K562 (cell line): Measurements from ENCODE around the gene NELFA. TPM values are rescaled to one million over a fixed set of nuclear protein-coding genes. Genes with fewer than 3 reads are reported as not detected.

Experiments used
- ARID3A ChIP-seq: IDR thresholded peaks from 2 replicates; pipeline ENCODE4 v1.6.1; 2012; ENCODE audit warnings: low read depth, low read length, improper control_type of control experiment, borderline replicate concordance
- CBX5 ChIP-seq: IDR thresholded peaks from 2 replicates; pipeline ENCODE4 v1.6.1; 2014; ENCODE audit warnings: low read depth, borderline replicate concordance
- LEF1 ChIP-seq: fragments of 450-650 bp; IDR thresholded peaks from 2 replicates; pipeline ENCODE4 v1.6.1; 2016; ENCODE audit warnings: mild to moderate bottlenecking
- NFE2L1 ChIP-seq: fragments of 450-650 bp; IDR thresholded peaks from 2 replicates; pipeline ENCODE4 v1.6.1; 2016; ENCODE audit warnings: missing genetic modification characterization, low read depth, mild to moderate bottlenecking, missing compliant biosample characterization, moderate library complexity, borderline replicate concordance
- NFIX ChIP-seq: fragments of 250-450 bp; sonication (Bioruptor Pico); IDR thresholded peaks from 2 replicates; pipeline ENCODE4 v1.4.0; 2020; ENCODE audit warnings: low read depth, mild to moderate bottlenecking, moderate library complexity
- PCBP1 ChIP-seq: fragments of 200-400 bp; formaldehyde crosslinking; IDR thresholded peaks from 2 replicates; pipeline ENCODE4 v1.6.1; 2018; ENCODE audit warnings: mild to moderate bottlenecking, low read depth, low read length; ENCODE audit not compliant: poor library complexity, severe bottlenecking
- RFX7 ChIP-seq: fragments of 250-450 bp; sonication (Bioruptor Pico); IDR thresholded peaks from 2 replicates; pipeline ENCODE4 v1.5.1; 2021; ENCODE audit warnings: mild to moderate bottlenecking
- THAP12 ChIP-seq: fragments of 250-450 bp; sonication (Bioruptor Pico); IDR thresholded peaks from 2 replicates; pipeline ENCODE4 v1.9.0; 2021; ENCODE audit warnings: mild to moderate bottlenecking, inconsistent platforms
- THRAP3 ChIP-seq: fragments of 450-650 bp; IDR thresholded peaks from 2 replicates; pipeline ENCODE4 v1.6.1; 2016; ENCODE audit warnings: mild to moderate bottlenecking, inconsistent platforms, borderline replicate concordance
- ZBTB43 ChIP-seq: sonication (generic); formaldehyde crosslinking; IDR thresholded peaks from 2 replicates; pipeline ENCODE4 v1.8.0; 2023; ENCODE audit warnings: mild to moderate bottlenecking, missing genetic modification reagents
- ZNF165 ChIP-seq: fragments of 250-450 bp; sonication (Bioruptor Pico); IDR thresholded peaks from 2 replicates; pipeline ENCODE4 v1.4.0; 2020; ENCODE audit warnings: borderline replicate concordance
- ZNF407 ChIP-seq: fragments of 450-650 bp; IDR thresholded peaks from 2 replicates; pipeline ENCODE4 v1.6.1; 2016; ENCODE audit warnings: low read depth
- ZNF766 ChIP-seq: fragments of 200-800 bp; sonication (Bioruptor generic); conservative IDR thresholded peaks from 2 replicates; pipeline ENCODE4 v1.6.1; 2016; ENCODE audit warnings: missing genetic modification characterization, missing compliant biosample characterization
- polyA plus RNA-seq, 8 experiments: library from polyadenylated mRNA; depleted of rRNA in 4 of 8; stranded (reverse) in 5 of 8; unstranded in 3 of 8; fragments of >200 nt; fragmentation: Nextera tagmentation in 2 of 8; fragmentation: Illumina TruSeq in 1 of 8; extraction: Ambion mirVana in 2 of 8; extraction: Trizol in 1 of 8; gene quantifications; 2 replicates each; pipeline versions ENCODE4 v1.2.1 to v1.2.3, GENCODE V29; 2011 to 2014; ENCODE audit warnings: inconsistent platforms in 1 of 8, missing spikeins in 1 of 8
- total RNA-seq, 7 experiments: library from RNA; depleted of rRNA in 6 of 7; stranded (reverse); fragments of >200 nt in 6 of 7; fragmentation: Illumina TruSeq in 2 of 7; extraction: Trizol in 2 of 7; gene quantifications; 2 replicates each; pipeline versions ENCODE4 v1.2.1 to v1.2.3, GENCODE V29; 2011 to 2021; ENCODE audit warnings: low replicate concordance in 1 of 7

NELFA gene
- total and polyA plus RNA-seq, 9 of the 15 experiments (the other 6 are each of a cell fraction or from before 2014, with no cell fraction given): 0.76 to 59.6 (median 14.8) TPM

GRCh38 chr4:2008921-2009650 lies at the start of gene NELFA (continued):
- peak; percentile 68 for TF ChIP-seq THAP12
- no peak for TF ChIP-seq LEF1
- no peak for TF ChIP-seq THRAP3
- TF ChIP-seq RFX7: no peak
- peak; percentile 69 for TF ChIP-seq PCBP1
- TF ChIP-seq ZBTB43: peak; percentile 90; the same call in 1 of the 2 replicates
- TF ChIP-seq NFE2L1 (tag): no peak
- no peak for TF ChIP-seq ZNF165 (CRISPR knock-in tag)
- TF ChIP-seq ZNF407: peak; percentile 84
- no peak for TF ChIP-seq NFIX (CRISPR knock-in tag)
- peak; percentile 98 for TF ChIP-seq ZNF766
- no peak for TF ChIP-seq ARID3A
- no peak for TF ChIP-seq CBX5
